Medulla oblongata (tissue), 1 donor: ENCODE data around the gene PDZK1IP1.
A peak's percentile ranks its signal among the peaks of the same experiment; 100 is the strongest.
"Not testable (repeated sequence)": the region's sequence is repeated elsewhere in the genome, so short reads cannot be mapped to it uniquely, and the experiment has no call there.

Experiments used
- DNase-seq: peaks from one replicate; pipeline ENCODE4 v3.0.0-alpha.2; 2015; ENCODE audit errors: extremely low spot score

Gene PDZK1IP1

GRCh38 chr1:47223921-47224675 is 34.3 kb upstream of the PDZK1IP1 start:
- no peak for DNase-seq

- DNase-seq = no peak
These were observed 33.5 kb upstream of the PDZK1IP1 start for GRCh38 chr1:47223174-47223920.

GRCh38 chr1:47222476-47222875 is 32.6 kb upstream of the PDZK1IP1 start:
- no peak for DNase-seq

- no peak for DNase-seq
These were observed 29.9 kb upstream of the PDZK1IP1 start for GRCh38 chr1:47219590-47220220.

- DNase-seq = no peak
These were observed 29.2 kb upstream of the PDZK1IP1 start for GRCh38 chr1:47219001-47219400.

- no peak for DNase-seq
These were observed 26.6 kb upstream of the PDZK1IP1 start for GRCh38 chr1:47216278-47217059.

GRCh38 chr1:47215713-47216112 is 25.9 kb upstream of the PDZK1IP1 start:
- no peak for DNase-seq

- no peak for DNase-seq
These were observed 24.7 kb upstream of the PDZK1IP1 start for GRCh38 chr1:47214549-47214948.

- no peak for DNase-seq
These were observed 23.6 kb upstream of the PDZK1IP1 start for GRCh38 chr1:47213230-47213963.

GRCh38 chr1:47212636-47213229 is 22.9 kb upstream of the PDZK1IP1 start:
- no peak for DNase-seq

- DNase-seq = peak; percentile 65
These were observed 22.0 kb upstream of the PDZK1IP1 start for GRCh38 chr1:47211796-47212269.

- no peak for DNase-seq
These were observed 20.8 kb upstream of the PDZK1IP1 start for GRCh38 chr1:47210666-47211065.

- DNase-seq = no peak
These were observed 20.0 kb upstream of the PDZK1IP1 start for GRCh38 chr1:47209725-47210325.

- DNase-seq = no peak
These were observed 19.3 kb upstream of the PDZK1IP1 start for GRCh38 chr1:47209091-47209490.

- no peak for DNase-seq
These were observed 18.6 kb upstream of the PDZK1IP1 start for GRCh38 chr1:47208374-47208850.

GRCh38 chr1:47207803-47208373 is 18.1 kb upstream of the PDZK1IP1 start:
- no peak for DNase-seq

GRCh38 chr1:47205918-47206317 is 16.1 kb upstream of the PDZK1IP1 start:
- no peak for DNase-seq

GRCh38 chr1:47203504-47203903 is 13.7 kb upstream of the PDZK1IP1 start:
- not testable (repeated sequence) for DNase-seq

- no peak for DNase-seq
These were observed 11.3 kb upstream of the PDZK1IP1 start for GRCh38 chr1:47201179-47201578.

- DNase-seq = no peak
These were observed 8.4 kb upstream of the PDZK1IP1 start for GRCh38 chr1:47198214-47198613.
